ENCODE measurements around the gene CHTF8.
"Not testable (repeated sequence)": the region's sequence is repeated elsewhere in the genome, so short reads cannot be mapped to it uniquely, and the experiment has no call there.

Gene CHTF8

GRCh38 chr16:69130461-69130860 lies 1.9 kb downstream of the CHTF8 start:
- Histone ChIP-seq H3K36me3 (ENCODE audit: insufficient read depth, low read length) (no peaks in the 10 kb centered on the region; the same call in 1 of the 2 replicates), H3K4me3 (peak overlapping the region; percentile 84; the same call in 1 of the 2 replicates), H3K9ac (ENCODE audit: insufficient read length) (peak overlapping the region; percentile 20), H3K27ac (peak overlapping the region; percentile 30; the same call in 1 of the 2 replicates), H3K9me3 (ENCODE audit: low read depth, low read length) (no peaks in the 10 kb centered on the region)
- TF ChIP-seq EZH2 (IDR thresholded peaks at IDR 0.05) = no peak
- TF ChIP-seq FOXP2 (optimal IDR thresholded peaks at IDR 0.05; ENCODE audit: control extremely low read depth, extremely low read length, insufficient read depth) = no peak
- no peak for TF ChIP-seq POLR2AphosphoS5 (IDR thresholded peaks at IDR 0.05; ENCODE audit: borderline replicate concordance, low read depth, low read length)
- no peak for DNase-seq (ENCODE audit: low read depth, low spot score)

- no peaks in the 10 kb centered on the region for H3K9me3 ChIP-seq (ENCODE audit: low read depth, low read length)
Observed at GRCh38 chr16:69127966-69128510, 4.3 kb downstream of the CHTF8 start.

GRCh38 chr16:69126801-69127200 lies 5.6 kb downstream of the CHTF8 start:
- DNase-seq (ENCODE audit: low read depth, low spot score); H3K9me3 ChIP-seq (ENCODE audit: low read depth, low read length); H3K27ac ChIP-seq; H3K9ac ChIP-seq (ENCODE audit: insufficient read length); H3K36me3 ChIP-seq (ENCODE audit: insufficient read depth, low read length); H3K4me3 ChIP-seq: not testable (repeated sequence)

More at GRCh38 chr16:69127966-69128510, 4.3 kb downstream of the CHTF8 start:
- H3K27ac ChIP-seq = no peak overlapping the region
- H3K9ac ChIP-seq (ENCODE audit: insufficient read length) = no peak overlapping the region
- TF ChIP-seq EZH2 (IDR thresholded peaks at IDR 0.05) (no peak), POLR2AphosphoS5 (IDR thresholded peaks at IDR 0.05; ENCODE audit: borderline replicate concordance, low read depth, low read length) (no peak), FOXP2 (optimal IDR thresholded peaks at IDR 0.05; ENCODE audit: control extremely low read depth, extremely low read length, insufficient read depth) (no peak)
- DNase-seq (ENCODE audit: low read depth, low spot score) = no peak
- H3K36me3 ChIP-seq (ENCODE audit: insufficient read depth, low read length) = no peaks in the 10 kb centered on the region; the same call in 1 of the 2 replicates
- H3K4me3 ChIP-seq = no peak overlapping the region

- Histone ChIP-seq H3K27ac (no peak overlapping the region), H3K9me3 (ENCODE audit: low read depth, low read length) (no peaks in the 10 kb centered on the region), H3K36me3 (ENCODE audit: insufficient read depth, low read length) (peaks cover 5% of the 10 kb centered on the region; the same call in 1 of the 2 replicates), H3K9ac (ENCODE audit: insufficient read length) (no peak overlapping the region), H3K4me3 (no peak overlapping the region)
- TF ChIP-seq FOXP2 (optimal IDR thresholded peaks at IDR 0.05; ENCODE audit: control extremely low read depth, extremely low read length, insufficient read depth) (no peak), EZH2 (IDR thresholded peaks at IDR 0.05) (no peak), POLR2AphosphoS5 (IDR thresholded peaks at IDR 0.05; ENCODE audit: borderline replicate concordance, low read depth, low read length) (no peak)
- DNase-seq (ENCODE audit: low read depth, low spot score) = no peak
Observed at GRCh38 chr16:69126221-69126620, 6.2 kb downstream of the CHTF8 start.

- not testable (repeated sequence) for H3K27ac ChIP-seq; H3K4me3 ChIP-seq; H3K9me3 ChIP-seq (ENCODE audit: low read depth, low read length); DNase-seq (ENCODE audit: low read depth, low spot score); H3K9ac ChIP-seq (ENCODE audit: insufficient read length)
- H3K36me3 ChIP-seq (ENCODE audit: insufficient read depth, low read length) = peaks cover 17% of the 10 kb centered on the region; the same call in 1 of the 2 replicates
Observed at GRCh38 chr16:69124961-69125360, 7.4 kb downstream of the CHTF8 start.

GRCh38 chr16:69124406-69124805 lies 8.0 kb downstream of the CHTF8 start:
- not testable (repeated sequence) for DNase-seq (ENCODE audit: low read depth, low spot score); H3K27ac ChIP-seq; H3K9ac ChIP-seq (ENCODE audit: insufficient read length); H3K9me3 ChIP-seq (ENCODE audit: low read depth, low read length); H3K4me3 ChIP-seq
- H3K36me3 ChIP-seq (ENCODE audit: insufficient read depth, low read length) = peaks cover 22% of the 10 kb centered on the region; the same call in 1 of the 2 replicates

GRCh38 chr16:69123910-69124309 lies 8.5 kb downstream of the CHTF8 start:
- H3K36me3 ChIP-seq (ENCODE audit: insufficient read depth, low read length) = peaks cover 23% of the 10 kb centered on the region; the same call in 1 of the 2 replicates
- no peak overlapping the region for H3K27ac ChIP-seq
- H3K4me3 ChIP-seq = no peak overlapping the region
- TF ChIP-seq FOXP2 (optimal IDR thresholded peaks at IDR 0.05; ENCODE audit: control extremely low read depth, extremely low read length, insufficient read depth) (no peak), EZH2 (IDR thresholded peaks at IDR 0.05) (no peak), POLR2AphosphoS5 (IDR thresholded peaks at IDR 0.05; ENCODE audit: borderline replicate concordance, low read depth, low read length) (no peak)
- peak; percentile 16 for DNase-seq (ENCODE audit: low read depth, low spot score)
- H3K9ac ChIP-seq (ENCODE audit: insufficient read length) = no peak overlapping the region
- H3K9me3 ChIP-seq (ENCODE audit: low read depth, low read length) = no peaks in the 10 kb centered on the region

GRCh38 chr16:69120096-69120664 lies 12.2 kb downstream of the CHTF8 start:
- H3K27ac ChIP-seq = no peak overlapping the region
- no peak for TF ChIP-seq FOXP2 (optimal IDR thresholded peaks at IDR 0.05; ENCODE audit: control extremely low read depth, extremely low read length, insufficient read depth)
- TF ChIP-seq POLR2AphosphoS5 (IDR thresholded peaks at IDR 0.05; ENCODE audit: borderline replicate concordance, low read depth, low read length) = no peak
- no peak for TF ChIP-seq EZH2 (IDR thresholded peaks at IDR 0.05)
- peaks cover 23% of the 10 kb centered on the region; the same call in 1 of the 2 replicates for H3K36me3 ChIP-seq (ENCODE audit: insufficient read depth, low read length)
- no peaks in the 10 kb centered on the region for H3K9me3 ChIP-seq (ENCODE audit: low read depth, low read length)
- no peak overlapping the region for H3K9ac ChIP-seq (ENCODE audit: insufficient read length)
- H3K4me3 ChIP-seq = no peak overlapping the region
- DNase-seq (ENCODE audit: low read depth, low spot score) = no peak

- H3K27ac ChIP-seq = no peak overlapping the region
- no peak overlapping the region for H3K4me3 ChIP-seq
- H3K9me3 ChIP-seq (ENCODE audit: low read depth, low read length) = no peaks in the 10 kb centered on the region
- no peak for DNase-seq (ENCODE audit: low read depth, low spot score)
- H3K36me3 ChIP-seq (ENCODE audit: insufficient read depth, low read length) = peaks cover 23% of the 10 kb centered on the region; the same call in 1 of the 2 replicates
- no peak overlapping the region for H3K9ac ChIP-seq (ENCODE audit: insufficient read length)
- TF ChIP-seq FOXP2 (optimal IDR thresholded peaks at IDR 0.05; ENCODE audit: control extremely low read depth, extremely low read length, insufficient read depth) = no peak
- no peak for TF ChIP-seq EZH2 (IDR thresholded peaks at IDR 0.05)
- no peak for TF ChIP-seq POLR2AphosphoS5 (IDR thresholded peaks at IDR 0.05; ENCODE audit: borderline replicate concordance, low read depth, low read length)
Observed at GRCh38 chr16:69119536-69119935, 12.9 kb downstream of the CHTF8 start.
